Measurements from ENCODE around the gene RGSL1.

The RGSL1 gene

DNA sequence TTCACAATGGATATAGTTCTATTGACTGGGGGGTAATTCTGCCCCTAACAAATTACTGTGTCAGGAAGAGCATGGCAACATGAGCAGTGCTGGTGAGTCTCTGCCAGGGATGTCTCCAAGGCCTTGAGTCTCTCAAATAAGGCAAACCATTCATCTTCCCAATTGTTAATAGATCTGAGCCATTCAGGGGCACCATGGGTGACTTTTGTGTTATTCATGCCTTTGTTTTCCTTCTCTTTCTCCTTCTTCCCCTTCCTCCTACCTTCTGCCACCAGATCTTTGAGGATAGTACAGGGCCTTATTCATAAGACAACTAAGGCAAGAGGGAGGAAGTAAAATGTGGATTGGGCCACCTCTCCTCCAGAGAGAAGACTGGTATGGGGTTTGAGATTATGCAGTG lies at the start of gene RGSL1:
TSS of gene RGSL1 (plus strand) at position 60 of the 400 bp plus-strand sequence. CDS start at position 80, 20 bp downstream.
- Histone ChIP-seq H3K79me2 (ENCODE audit: control insufficient read depth, low read length) (no peaks in the 10 kb centered on the region), H3F3A (ENCODE audit: control insufficient read depth, insufficient read depth) (no peaks in the 10 kb centered on the region), H3K4me1 (ENCODE audit: control insufficient read depth, low read length) (no peaks in the 10 kb centered on the region), H3K27me3 (ENCODE audit: control insufficient read depth, low read length) (0 out of 2 replicates have a peak, but pooled peaks cover 5% of the 10 kb centered on the region), H3K27ac (ENCODE audit: low read depth, low read length) (no peak within 1 kb of the TSS), H3K36me3 (ENCODE audit: control insufficient read depth, low read length) (no peaks in the 10 kb centered on the region), H3K9me3 (ENCODE audit: control insufficient read depth, insufficient read depth, low read length) (no peaks in the 10 kb centered on the region), H3K4me3 (ENCODE audit: low read length) (no peak within 1 kb of the TSS), H4K20me1 (ENCODE audit: control insufficient read depth, insufficient read depth, low read depth, low read length) (no peaks in the 10 kb centered on the region), H3K9me2 (replicated peaks; ENCODE audit: control insufficient read depth, low read length) (no peaks in the 10 kb centered on the region), H3K4me2 (ENCODE audit: low read length) (no peak within 1 kb of the TSS)
- TF ChIP-seq EZH2phosphoT487 (IDR thresholded peaks at IDR 0.05; ENCODE audit: borderline replicate concordance, low read length), result no peak
- TF ChIP-seq, protein P1, sequence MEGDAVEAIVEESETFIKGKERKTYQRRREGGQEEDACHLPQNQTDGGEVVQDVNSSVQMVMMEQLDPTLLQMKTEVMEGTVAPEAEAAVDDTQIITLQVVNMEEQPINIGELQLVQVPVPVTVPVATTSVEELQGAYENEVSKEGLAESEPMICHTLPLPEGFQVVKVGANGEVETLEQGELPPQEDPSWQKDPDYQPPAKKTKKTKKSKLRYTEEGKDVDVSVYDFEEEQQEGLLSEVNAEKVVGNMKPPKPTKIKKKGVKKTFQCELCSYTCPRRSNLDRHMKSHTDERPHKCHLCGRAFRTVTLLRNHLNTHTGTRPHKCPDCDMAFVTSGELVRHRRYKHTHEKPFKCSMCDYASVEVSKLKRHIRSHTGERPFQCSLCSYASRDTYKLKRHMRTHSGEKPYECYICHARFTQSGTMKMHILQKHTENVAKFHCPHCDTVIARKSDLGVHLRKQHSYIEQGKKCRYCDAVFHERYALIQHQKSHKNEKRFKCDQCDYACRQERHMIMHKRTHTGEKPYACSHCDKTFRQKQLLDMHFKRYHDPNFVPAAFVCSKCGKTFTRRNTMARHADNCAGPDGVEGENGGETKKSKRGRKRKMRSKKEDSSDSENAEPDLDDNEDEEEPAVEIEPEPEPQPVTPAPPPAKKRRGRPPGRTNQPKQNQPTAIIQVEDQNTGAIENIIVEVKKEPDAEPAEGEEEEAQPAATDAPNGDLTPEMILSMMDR (IDR thresholded peaks at IDR 0.05; ENCODE audit: low read depth, low read length, poor library complexity, severe bottlenecking), result no peak

DNA sequence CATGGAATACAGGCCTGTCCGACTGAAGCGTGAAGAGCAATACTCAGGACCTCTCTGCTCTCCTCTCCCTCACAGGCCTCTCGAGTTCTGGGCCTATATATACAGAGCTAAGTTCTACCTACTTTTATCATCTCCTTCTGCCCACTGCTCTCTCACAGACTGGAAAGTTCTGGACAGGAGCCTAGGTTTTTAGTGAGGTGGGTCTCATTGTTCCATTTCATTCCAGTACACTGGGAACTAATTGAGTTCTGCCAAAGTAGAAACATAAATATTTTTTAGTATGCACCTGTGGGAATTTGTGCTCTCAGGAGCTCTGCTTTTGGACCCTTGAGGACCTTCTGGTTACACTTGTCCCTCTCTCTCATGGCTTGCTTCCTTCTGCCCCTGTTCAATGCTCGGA lies 49.4 kb upstream of the RGSL1 start, which contains the start of gene TEDDM1:
TSS of gene TEDDM1 (minus strand) at position 101 of the 400 bp plus-strand sequence. CDS start 182 bp downstream, outside the sequence.
- H3K9me3 ChIP-seq (ENCODE audit: control insufficient read depth, insufficient read depth, low read length), result no peaks in the 10 kb centered on the region
- H3K27ac ChIP-seq (ENCODE audit: low read depth, low read length), result no peak within 1 kb of the TSS
- H3K9me2 ChIP-seq (replicated peaks; ENCODE audit: control insufficient read depth, low read length), result no peaks in the 10 kb centered on the region
- H3F3A ChIP-seq (ENCODE audit: control insufficient read depth, insufficient read depth), result no peaks in the 10 kb centered on the region
- no peak within 1 kb of the TSS for H3K4me2 ChIP-seq (ENCODE audit: low read length)
- no peaks in the 10 kb centered on the region for H3K36me3 ChIP-seq (ENCODE audit: control insufficient read depth, low read length)
- H3K4me3 ChIP-seq (ENCODE audit: low read length), result no peak within 1 kb of the TSS
- H4K20me1 ChIP-seq (ENCODE audit: control insufficient read depth, insufficient read depth, low read depth, low read length), result no peaks in the 10 kb centered on the region
- H3K4me1 ChIP-seq (ENCODE audit: control insufficient read depth, low read length), result no peaks in the 10 kb centered on the region
- no peaks in the 10 kb centered on the region for H3K79me2 ChIP-seq (ENCODE audit: control insufficient read depth, low read length)
- TF ChIP-seq, protein P1 (IDR thresholded peaks at IDR 0.05; ENCODE audit: low read depth, low read length, poor library complexity, severe bottlenecking), result no peak
- no peak for TF ChIP-seq EZH2phosphoT487 (IDR thresholded peaks at IDR 0.05; ENCODE audit: borderline replicate concordance, low read length)
- peaks cover 10% of the 10 kb centered on the region for H3K27me3 ChIP-seq (ENCODE audit: control insufficient read depth, low read length)

DNA sequence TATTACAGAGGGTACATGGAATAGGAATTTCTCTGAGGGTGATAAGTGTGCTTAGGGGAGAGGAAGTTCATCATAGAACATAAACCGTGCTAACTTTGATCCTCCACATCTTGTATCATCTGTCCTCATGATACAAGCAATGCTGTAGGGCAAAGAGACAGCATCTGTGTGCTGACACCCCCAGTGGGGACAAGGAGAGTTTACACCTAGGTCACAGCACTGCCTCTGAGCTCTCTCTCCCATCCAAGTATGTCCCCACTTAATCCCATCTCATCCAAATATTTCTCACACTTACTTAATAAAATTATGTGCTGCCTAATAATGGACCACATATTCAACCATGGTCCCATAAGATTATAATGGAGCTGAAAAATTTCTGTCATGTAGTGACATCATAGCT lies 45.2 kb upstream of the RGSL1 start:
- Histone ChIP-seq H3K79me2 (ENCODE audit: control insufficient read depth, low read length) (no peaks in the 10 kb centered on the region), H3K9me3 (ENCODE audit: control insufficient read depth, insufficient read depth, low read length) (no peaks in the 10 kb centered on the region), H3K4me3 (ENCODE audit: low read length) (no peak overlapping the region), H3K9me2 (replicated peaks; ENCODE audit: control insufficient read depth, low read length) (no peaks in the 10 kb centered on the region), H3K4me1 (ENCODE audit: control insufficient read depth, low read length) (no peaks in the 10 kb centered on the region), H3F3A (ENCODE audit: control insufficient read depth, insufficient read depth) (no peaks in the 10 kb centered on the region), H3K36me3 (ENCODE audit: control insufficient read depth, low read length) (no peaks in the 10 kb centered on the region), H4K20me1 (ENCODE audit: control insufficient read depth, insufficient read depth, low read depth, low read length) (no peaks in the 10 kb centered on the region), H3K27me3 (ENCODE audit: control insufficient read depth, low read length) (peaks cover 5% of the 10 kb centered on the region; the same call in 1 of the 2 replicates), H3K27ac (ENCODE audit: low read depth, low read length) (no peak overlapping the region), H3K4me2 (ENCODE audit: low read length) (no peak overlapping the region)
- TF ChIP-seq, protein P1 (IDR thresholded peaks at IDR 0.05; ENCODE audit: low read depth, low read length, poor library complexity, severe bottlenecking), result no peak
- TF ChIP-seq EZH2phosphoT487 (IDR thresholded peaks at IDR 0.05; ENCODE audit: borderline replicate concordance, low read length), result no peak
